NB4 (cell line): Measurements from ENCODE around the gene SMO.

ENCODE experiments used
- POLR2A ChIP-seq: IDR thresholded peaks from 2 replicates; pipeline ENCODE4 v1.6.1; 2011; ENCODE audit warnings: mild to moderate bottlenecking; ENCODE audit not compliant: insufficient read length; ENCODE audit errors: extremely low read depth
- TF ChIP-seq, protein P1 (sequence below): IDR thresholded peaks from one replicate; pipeline ENCODE4 v1.5.1; 2012; ENCODE audit warnings: low read depth, low read length

- TF ChIP-seq, protein P1, sequence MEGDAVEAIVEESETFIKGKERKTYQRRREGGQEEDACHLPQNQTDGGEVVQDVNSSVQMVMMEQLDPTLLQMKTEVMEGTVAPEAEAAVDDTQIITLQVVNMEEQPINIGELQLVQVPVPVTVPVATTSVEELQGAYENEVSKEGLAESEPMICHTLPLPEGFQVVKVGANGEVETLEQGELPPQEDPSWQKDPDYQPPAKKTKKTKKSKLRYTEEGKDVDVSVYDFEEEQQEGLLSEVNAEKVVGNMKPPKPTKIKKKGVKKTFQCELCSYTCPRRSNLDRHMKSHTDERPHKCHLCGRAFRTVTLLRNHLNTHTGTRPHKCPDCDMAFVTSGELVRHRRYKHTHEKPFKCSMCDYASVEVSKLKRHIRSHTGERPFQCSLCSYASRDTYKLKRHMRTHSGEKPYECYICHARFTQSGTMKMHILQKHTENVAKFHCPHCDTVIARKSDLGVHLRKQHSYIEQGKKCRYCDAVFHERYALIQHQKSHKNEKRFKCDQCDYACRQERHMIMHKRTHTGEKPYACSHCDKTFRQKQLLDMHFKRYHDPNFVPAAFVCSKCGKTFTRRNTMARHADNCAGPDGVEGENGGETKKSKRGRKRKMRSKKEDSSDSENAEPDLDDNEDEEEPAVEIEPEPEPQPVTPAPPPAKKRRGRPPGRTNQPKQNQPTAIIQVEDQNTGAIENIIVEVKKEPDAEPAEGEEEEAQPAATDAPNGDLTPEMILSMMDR, result no peak
- no peak for TF ChIP-seq POLR2A
Measured at GRCh38 chr7:129150199-129150996, 38.0 kb upstream of the SMO start.
